GM12872 (cell line): ENCODE data around the gene FIBCD1.
A peak's percentile ranks its signal among the peaks of the same experiment; 100 is the strongest.

Experiments
- CTCF ChIP-seq: IDR thresholded peaks from 3 replicates; pipeline ENCODE4 v1.5.1; 2011; ENCODE audit warnings: low read depth, mild to moderate bottlenecking, low read length, moderate library complexity; ENCODE audit not compliant: insufficient read depth

The FIBCD1 gene, protein sequence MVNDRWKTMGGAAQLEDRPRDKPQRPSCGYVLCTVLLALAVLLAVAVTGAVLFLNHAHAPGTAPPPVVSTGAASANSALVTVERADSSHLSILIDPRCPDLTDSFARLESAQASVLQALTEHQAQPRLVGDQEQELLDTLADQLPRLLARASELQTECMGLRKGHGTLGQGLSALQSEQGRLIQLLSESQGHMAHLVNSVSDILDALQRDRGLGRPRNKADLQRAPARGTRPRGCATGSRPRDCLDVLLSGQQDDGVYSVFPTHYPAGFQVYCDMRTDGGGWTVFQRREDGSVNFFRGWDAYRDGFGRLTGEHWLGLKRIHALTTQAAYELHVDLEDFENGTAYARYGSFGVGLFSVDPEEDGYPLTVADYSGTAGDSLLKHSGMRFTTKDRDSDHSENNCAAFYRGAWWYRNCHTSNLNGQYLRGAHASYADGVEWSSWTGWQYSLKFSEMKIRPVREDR

GRCh38 chr9:130938652-130939404 is at the start of gene FIBCD1:
TSS of gene FIBCD1 (minus strand) at chr9:130939247. CDS start at chr9:130938607, 640 bp downstream.
- TF ChIP-seq CTCF = peak; percentile 41

DNA sequence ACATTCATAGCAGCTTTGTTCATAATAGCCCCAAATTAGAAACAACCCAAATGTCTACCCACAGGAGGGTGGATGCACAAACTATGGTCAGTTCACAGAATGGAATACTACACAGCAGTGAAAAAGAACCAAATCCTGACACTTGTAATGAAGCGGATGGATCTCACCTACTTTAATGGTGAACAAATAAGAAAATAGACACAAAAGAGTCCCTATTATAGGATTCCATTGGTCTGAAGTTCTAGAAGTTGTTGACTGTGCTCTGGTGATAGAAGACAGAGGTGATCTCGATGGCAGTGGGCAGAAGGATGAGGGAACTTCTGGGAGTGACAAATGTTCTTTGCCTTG is 49.3 kb upstream of the FIBCD1 start:
- no peak for TF ChIP-seq CTCF

DNA sequence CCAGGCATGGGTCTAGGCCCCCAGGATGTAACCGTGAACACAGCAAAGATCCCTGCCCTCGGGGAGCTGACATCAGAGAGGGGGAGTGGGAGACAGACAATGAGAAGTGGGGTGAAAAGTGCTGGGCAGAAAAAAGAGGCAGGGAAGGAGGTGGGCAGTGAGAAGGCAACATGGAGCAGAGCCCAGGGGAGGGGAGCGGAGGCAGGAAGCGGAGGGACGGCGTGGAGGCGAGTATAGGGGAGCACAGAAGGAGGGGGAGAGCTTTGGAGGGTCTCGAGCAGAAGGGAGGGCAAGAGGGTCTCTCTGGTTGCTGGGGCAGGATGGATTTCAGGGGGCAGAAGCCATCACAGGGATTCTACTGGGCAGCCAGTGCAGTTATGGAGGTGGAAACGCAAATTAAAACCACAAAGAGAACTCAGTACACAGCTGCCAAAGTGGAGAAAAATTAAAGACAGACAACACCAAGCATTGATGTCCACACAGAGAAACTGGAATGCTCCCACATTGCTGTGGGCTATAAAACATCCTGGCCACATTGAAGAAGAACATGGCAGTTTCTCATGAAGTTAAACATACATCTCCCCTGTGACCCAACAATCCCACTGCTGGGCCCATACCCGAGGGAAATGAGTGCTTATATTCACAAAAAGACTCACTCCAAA is 48.8 kb upstream of the FIBCD1 start:
- TF ChIP-seq CTCF = no peak

DNA sequence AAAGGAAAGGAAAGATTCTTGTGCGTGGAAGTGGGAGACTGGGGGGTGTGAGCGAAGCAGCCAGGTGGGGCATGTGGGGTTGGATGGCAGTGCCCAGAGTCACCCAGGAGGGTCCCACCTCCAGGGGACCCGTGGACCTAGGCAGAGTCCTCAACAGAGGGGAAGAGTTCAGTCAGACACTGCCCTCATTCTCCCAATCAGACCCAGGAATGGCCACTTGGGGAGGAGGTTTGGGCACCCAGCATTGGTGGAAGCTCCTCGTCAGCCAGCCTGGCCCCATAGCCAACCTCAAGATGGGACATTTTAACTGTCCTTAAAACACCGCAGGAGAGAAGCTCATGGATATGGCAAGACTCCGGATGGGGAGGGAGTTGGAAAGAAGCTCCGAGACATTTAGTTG is 48.0 kb upstream of the FIBCD1 start:
- TF ChIP-seq CTCF = no peak

DNA sequence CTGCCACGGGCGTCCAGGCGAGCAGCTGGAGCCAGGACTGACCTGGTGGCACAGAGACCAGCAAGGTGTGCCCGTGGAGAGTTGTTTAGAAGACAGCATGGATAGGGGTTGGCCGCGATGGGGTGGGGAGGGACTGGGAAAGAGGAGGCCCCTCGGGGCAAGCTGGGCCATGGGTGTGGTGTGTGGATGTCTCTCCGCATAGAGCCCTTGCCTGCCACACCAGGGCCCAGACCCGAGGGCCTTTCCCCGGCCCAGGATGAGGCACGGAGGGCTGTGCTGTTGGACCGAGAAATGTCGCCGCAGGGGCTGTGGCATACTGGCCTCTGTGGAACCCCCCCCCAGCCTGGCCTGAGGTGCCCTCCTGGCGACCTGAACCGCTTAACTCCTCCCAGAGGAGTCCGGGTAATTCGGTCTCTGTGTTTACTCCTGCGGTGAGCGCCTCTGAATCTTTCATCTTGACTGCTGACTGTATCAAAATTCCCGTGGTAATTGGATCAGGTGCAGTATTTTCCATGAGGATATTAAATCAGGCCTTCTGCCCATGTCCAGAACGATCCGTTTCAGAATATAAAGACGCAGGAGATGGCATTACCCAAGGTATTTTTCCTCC is 47.4 kb upstream of the FIBCD1 start:
- no peak for TF ChIP-seq CTCF

GRCh38 chr9:130985606-130986162 is 46.6 kb upstream of the FIBCD1 start:
- TF ChIP-seq CTCF = no peak
